GM19438 (cell line): ENCODE results near the gene GABBR2.

ENCODE experiments used
- ATAC-seq: cut with Tn5 transposase; IDR thresholded peaks from one replicate; pipeline ENCODE4 v1.9.1; 2021; ENCODE audit warnings: low read depth; ENCODE audit not compliant: unreplicated experiment

Gene GABBR2

DNA sequence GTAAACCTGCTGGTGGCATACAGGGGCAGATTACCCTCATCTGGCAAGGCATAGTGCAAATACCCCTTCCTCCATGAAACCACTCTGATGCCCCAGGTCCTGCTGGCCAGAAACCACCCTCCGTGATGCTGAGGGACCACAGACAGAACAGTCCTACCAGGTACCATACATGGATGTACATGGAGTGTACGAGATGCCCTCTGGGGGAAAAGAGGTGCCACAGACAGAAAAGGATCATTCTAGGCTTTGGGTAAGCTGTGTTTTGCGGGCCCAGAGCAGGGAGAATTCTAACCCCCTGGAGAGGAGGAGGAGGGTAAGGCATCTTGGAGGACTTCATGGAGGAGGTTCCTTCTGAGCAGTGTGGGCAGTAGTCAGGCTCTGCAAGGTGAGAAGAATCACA lies 68.3 kb downstream of the GABBR2 start:
- no peak for ATAC-seq

DNA sequence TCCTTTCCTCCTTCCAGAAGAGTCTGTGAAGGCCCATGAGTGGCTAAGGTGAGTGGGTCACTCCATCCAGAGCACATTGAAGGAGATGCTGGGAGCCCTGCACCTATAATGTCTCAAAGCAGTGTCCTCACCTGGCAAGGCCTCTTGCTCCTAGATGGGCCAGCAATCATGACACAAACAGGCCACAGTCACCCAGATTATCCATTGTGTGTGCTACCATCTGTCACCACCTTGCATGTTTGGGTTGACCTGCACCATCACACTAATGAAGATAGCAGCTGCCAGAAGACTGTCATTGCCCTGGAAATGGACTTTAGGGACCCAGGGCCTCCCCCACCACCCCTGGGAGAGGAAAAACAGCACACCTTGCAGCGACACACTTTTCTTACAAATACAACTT lies 69.6 kb downstream of the GABBR2 start:
- no peak for ATAC-seq

DNA sequence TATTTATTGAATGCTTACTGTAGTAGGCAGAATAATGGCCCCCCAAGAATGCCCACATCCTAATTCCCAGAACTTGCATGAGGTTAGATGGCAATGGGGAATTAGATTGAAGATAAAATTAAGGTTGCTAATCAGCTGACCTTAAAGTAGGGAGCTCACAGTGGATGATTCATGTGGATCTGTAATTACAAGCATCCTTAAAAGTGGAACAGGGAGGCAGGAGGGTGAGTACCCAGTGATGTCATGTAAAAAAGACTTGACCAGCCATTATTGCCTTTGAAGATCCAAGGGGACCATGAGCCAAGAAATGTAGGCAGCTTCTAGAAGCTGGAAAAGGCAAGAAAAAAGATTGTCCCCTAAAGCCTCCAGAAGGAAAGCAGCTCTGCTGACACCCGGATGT lies 71.4 kb downstream of the GABBR2 start:
- no peak for ATAC-seq

DNA sequence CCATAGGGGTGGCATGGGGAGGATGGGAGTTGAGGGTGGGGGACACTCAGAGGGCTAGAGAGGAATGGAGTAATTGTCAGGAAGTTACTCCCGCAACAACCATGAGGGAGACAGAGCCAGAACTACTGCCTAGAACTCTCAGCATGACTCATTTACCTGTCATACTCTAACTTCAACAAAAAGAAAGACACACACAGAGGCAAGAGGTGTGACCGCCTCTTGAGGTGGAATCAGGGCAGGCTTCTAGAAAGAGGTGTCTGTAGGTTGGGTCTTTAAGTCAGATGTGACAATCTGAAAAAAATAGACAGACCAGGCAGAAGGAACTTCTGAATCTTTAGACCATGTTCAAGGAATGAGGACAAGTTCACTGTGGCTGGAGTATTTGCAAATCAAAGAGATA lies 73.4 kb downstream of the GABBR2 start:
- ATAC-seq = no peak

GRCh38 chr9:98634685-98635336 lies 73.9 kb downstream of the GABBR2 start:
- no peak for ATAC-seq

DNA sequence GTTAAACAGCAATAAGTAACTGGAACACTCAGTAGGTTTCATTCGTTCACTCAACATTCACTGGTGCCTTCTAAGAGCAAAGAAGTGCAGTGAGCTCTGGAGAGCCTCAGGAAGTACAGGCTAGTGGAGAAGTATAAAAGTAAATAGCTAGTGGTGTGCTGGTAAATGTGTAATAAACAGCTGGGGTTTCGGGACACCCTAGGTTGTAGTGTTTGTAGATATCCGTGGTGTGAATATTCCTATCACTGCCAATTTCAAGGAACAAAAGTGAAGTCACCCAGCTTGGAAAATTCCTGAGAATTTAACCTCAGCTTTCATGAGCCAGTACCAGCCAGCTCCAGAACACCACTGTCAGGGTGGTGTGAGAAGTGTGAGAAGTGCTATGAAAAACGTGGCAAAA lies 75.9 kb downstream of the GABBR2 start:
- ATAC-seq = no peak

- no peak for ATAC-seq
Observed at GRCh38 chr9:98627296-98627695, 81.4 kb downstream of the GABBR2 start.

DNA sequence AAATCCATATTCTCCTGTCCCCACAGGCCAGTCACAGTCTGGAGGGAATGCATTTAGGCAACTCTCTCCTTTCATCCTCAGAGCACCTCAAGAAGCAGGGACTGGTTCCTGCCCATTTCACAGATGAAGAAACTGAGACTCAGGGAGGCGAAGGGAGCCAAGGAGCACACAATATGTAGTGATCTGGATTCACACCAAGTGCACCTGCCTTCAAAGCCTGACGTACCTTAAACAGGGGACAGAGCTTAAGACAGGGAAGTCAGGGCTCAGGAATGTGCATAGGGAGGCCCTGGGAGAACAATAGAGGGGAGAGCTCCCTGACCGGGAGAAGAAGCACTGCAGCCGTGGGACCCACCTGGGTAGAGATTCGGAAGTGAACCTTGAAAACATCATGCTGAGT lies 83.0 kb downstream of the GABBR2 start:
- ATAC-seq = no peak

- ATAC-seq = no peak
Observed at GRCh38 chr9:98619788-98620187, 88.9 kb downstream of the GABBR2 start.

- ATAC-seq = no peak
Observed at GRCh38 chr9:98615633-98616032, 93.1 kb downstream of the GABBR2 start.

- ATAC-seq = no peak
Observed at GRCh38 chr9:98614941-98615340, 93.8 kb downstream of the GABBR2 start.

- no peak for ATAC-seq
Observed at GRCh38 chr9:98612061-98612752, 96.5 kb downstream of the GABBR2 start.

GRCh38 chr9:98611319-98611718 lies 97.4 kb downstream of the GABBR2 start:
- ATAC-seq = no peak

DNA sequence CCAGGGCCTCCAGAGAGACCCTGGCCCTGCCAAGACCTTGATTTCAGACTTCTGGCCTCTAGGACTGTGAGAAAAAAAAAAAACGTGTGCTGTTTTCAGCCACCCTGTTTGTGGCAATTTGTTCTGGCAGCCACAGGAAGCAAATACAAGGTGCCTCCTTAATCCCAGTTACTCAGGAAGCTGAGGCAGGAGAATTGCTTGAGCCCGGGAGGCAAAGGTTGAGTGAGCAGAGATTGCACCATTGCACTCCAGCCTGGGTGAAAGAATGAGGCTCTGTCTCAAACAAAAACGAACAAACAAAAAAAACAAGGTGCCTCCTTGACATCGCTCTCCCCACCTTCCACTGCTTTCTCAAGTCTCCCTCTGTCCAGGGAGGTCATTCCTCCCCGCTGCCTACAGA lies 98.0 kb downstream of the GABBR2 start:
- ATAC-seq = no peak

GRCh38 chr9:98610211-98610610 lies 98.5 kb downstream of the GABBR2 start:
- no peak for ATAC-seq

DNA sequence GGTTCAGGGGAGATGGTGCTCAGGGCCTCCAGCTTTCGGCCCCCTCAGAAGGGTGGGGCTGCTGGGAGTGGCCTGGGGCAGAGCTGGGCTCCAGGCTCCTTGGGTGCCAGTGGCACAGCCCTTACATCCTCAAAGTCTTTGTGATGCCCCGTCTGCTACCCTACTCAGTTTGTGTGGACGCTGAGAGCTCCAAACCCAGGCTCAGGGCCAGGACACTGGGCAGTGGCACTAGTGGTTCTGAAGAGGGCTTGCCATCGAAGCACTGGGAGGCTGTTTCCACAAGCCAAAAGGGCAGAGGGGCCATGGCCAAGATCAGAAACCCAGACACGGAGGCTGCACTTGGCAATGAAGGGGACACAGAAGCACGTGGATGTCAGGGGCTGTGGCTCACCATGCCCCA lies 99.1 kb downstream of the GABBR2 start:
- ATAC-seq = no peak

- no peak for ATAC-seq
Observed at GRCh38 chr9:98607787-98608186, 100.9 kb downstream of the GABBR2 start.

DNA sequence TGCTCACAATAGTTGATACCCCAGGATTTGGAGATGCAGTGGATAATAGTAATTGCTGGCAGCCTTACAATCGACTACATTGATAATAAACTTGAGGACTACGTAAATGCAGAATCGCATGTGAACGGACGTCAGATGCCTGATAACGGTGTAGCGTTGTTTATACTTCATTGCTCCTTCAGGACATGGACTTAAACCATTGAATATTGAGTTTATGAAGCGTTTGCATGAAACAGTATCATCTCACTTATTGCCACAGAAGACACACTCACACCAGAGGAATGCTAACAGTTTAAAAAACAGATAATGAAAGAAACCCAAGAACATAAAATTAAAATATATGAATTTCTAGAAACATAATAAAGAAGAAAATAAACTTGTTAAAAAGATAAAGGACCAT lies 101.6 kb downstream of the GABBR2 start:
- ATAC-seq = no peak

GRCh38 chr9:98606730-98607129 lies 102.0 kb downstream of the GABBR2 start:
- no peak for ATAC-seq

DNA sequence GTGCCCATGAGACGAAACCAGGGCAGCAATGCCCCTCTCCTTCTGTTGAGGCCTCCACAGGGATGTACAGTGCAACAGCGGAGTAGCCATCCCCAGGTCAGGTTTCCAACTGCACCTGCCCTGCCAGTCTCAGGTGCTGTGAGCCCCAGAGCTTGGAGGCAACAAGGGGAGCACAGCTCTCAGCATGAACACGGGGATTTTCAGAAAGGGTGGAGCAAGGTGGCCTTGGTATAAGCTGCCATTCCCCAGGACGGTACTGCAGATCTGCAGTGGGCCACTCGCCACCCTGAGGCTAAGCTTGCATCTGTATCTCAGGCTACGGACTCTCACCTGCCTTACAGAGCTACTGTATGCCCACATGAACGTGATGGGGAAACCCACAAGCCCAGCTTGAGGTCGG lies 103.6 kb downstream of the GABBR2 start:
- no peak for ATAC-seq

- ATAC-seq = no peak
Observed at GRCh38 chr9:98603821-98604383, 104.8 kb downstream of the GABBR2 start.

GRCh38 chr9:98602839-98603500 lies 105.8 kb downstream of the GABBR2 start:
- ATAC-seq = no peak
